AG04449 (cell line): ENCODE measurements around the gene OAT.

Source experiments
- CTCF ChIA-PET: fragments of 350-600 bp; formaldehyde crosslinking; extraction: SDS; loops from one replicate; lab custom pipeline; 2021; ENCODE audit warnings: antibody characterized with exemption; lab: Yijun Ruan, JAX
- POLR2A ChIA-PET: fragments of 400-600, 350-600 bp; formaldehyde crosslinking; extraction: SDS; loops from one replicate; lab custom pipeline; 2020; ENCODE audit warnings: antibody characterized with exemption, inconsistent platforms; lab: Yijun Ruan, JAX
- DNase-seq: peaks from one replicate; pipeline ENCODE4 v3.0.0-alpha.2; 2010; ENCODE audit warnings: low read depth, low spot score
- H3K4me3 ChIP-seq: 2 replicates; pipeline ENCODE4 v1.5.1; 2011; ENCODE audit warnings: low read depth, mild to moderate bottlenecking, control low read depth, low read length
- CTCF ChIP-seq: IDR thresholded peaks from one replicate; pipeline ENCODE4 v1.5.1; 2011; ENCODE audit warnings: mild to moderate bottlenecking, moderate library complexity, low read length, control low read depth, inconsistent platforms; ENCODE audit not compliant: insufficient read depth; ENCODE audit errors: missing control alignments

The OAT gene

DNA sequence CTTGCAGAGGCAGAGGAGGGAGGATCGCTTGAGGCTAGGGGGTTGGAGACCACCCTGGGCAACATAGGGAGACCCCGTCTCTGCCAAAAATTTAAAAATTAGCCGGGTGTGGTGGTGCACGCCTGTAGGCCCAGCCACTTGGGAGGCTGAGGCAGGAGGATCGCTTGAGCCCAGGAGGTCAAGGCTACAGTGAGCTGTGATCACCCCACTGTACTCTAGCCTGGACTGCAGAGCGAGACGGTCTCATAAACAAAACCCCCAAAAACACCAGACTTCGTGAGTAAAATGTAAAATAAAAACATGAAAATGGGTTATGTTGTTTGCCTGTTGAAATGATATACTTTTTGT, 43.6 kb upstream of the OAT start:
- ChIA-PET CTCF (interaction anchor here (1.0 to 1.2 kb wide), 2 partner anchors 34 to 283 kb away, joined by 3 read pairs; no protein-coding TSS in a partner anchor), POLR2A (interaction anchor here (0.5 to 0.8 kb wide), 2 partner anchors 43 to 1366 kb away, joined by 3 to 5 read pairs; partner anchors contain the start of gene OAT)
- DNase-seq: no peak

DNA sequence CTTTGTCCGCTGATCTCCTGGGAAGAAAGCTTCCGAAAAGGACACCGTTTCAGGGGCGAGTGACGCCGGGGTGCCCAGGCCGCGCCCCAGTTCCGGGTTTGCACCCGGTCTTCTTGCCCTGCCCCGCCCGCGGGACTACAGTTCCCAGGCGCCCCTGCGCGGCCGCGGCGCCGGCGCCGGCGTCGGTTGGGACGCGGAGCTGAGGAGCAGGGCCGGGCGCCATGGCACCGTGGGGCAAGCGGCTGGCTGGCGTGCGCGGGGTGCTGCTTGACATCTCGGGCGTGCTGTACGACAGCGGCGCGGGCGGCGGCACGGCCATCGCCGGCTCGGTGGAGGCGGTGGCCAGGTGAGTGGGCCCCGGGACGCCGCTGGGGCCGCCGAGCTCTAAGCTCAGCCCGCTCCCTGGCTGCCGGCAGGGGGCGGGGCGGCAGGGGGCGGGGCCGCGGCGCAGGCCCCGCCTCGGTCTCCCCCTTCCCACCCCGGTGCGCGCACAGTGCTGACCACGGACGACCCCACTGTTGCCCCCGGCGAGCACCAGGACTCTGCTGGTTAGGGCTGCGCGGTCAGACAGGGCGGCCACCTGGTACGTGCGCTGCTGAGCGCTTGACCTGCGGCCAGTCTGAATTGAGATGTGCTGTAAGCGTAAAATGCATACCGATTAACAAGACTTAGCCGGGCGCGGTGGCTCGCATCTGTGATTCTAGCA, 43.1 kb upstream of the OAT start, which contains the start of gene LHPP:
Gene LHPP, plus strand, starts transcription at position 182 of the 706 bp plus-strand sequence. Its CDS starts 40 bp downstream, at position 222.
- no peak for TF ChIP-seq CTCF
- ChIA-PET CTCF (interaction anchor here (0.7 to 1.4 kb wide), 5 partner anchors 26 to 283 kb away, joined by 3 to 4 read pairs (median 3); no protein-coding TSS in a partner anchor), POLR2A (interaction anchor here (0.5 to 0.8 kb wide), 2 partner anchors 43 to 1366 kb away, joined by 3 to 5 read pairs; partner anchors contain the start of gene OAT)
- peak within 1 kb of the TSS; percentile 81 for H3K4me3 ChIP-seq
- DNase-seq: no peak

More for the DNA sequence above, 43.6 kb upstream of the OAT start:
- no peak for TF ChIP-seq CTCF
- peak overlapping the region; percentile 81 for H3K4me3 ChIP-seq

DNA sequence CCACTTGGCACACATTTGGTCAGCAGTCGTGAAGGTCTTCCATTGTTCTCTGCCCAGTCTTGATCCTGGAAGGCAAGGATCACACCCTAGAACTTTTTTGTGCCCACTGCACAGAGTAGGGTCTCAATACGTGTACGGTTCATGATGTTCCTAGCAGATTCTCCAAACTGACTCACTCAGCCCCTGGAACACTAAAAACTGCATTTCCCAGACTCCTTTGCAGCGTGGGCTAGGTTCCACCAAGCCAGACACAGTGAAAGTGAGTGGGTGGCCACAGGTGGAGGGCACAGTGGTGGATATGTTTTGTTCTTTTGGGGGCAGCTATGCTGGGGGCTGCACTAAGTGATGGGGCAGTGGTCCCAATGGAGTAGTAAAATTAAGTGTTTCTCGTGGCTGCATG, 41.4 kb upstream of the OAT start:
- no peak for DNase-seq
- H3K4me3 ChIP-seq: no peak overlapping the region
- no peak for TF ChIP-seq CTCF
- ChIA-PET POLR2A (no interaction called here), CTCF (no interaction called here)

GRCh38 chr10:124459395-124459794, 40.7 kb upstream of the OAT start:
- POLR2A ChIA-PET: no interaction called here

DNA sequence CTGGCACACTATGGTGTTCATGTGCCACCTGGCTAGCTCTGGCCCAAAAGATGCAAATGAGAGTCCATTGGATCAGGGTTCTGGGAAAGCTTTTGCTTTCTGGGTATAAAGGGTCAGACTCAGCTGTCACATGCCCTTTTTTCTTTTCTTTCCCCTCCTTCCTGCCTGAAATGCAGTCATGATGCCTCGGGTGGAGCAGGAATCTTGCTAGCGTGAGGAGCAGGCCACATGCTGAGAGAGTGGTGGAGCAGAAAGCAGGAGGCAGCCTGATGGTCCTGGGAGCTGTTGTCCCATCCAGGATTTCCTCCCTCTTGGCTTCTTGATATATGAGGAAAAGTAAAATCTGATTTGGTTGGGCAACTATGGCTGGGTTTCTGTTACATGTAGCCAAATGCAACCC, 40.2 kb upstream of the OAT start:
- TF ChIP-seq CTCF: no peak
- ChIA-PET POLR2A (no interaction called here), CTCF (no interaction called here)
- H3K4me3 ChIP-seq: no peak overlapping the region
- no peak for DNase-seq

More at GRCh38 chr10:124459395-124459794, 40.7 kb upstream of the OAT start:
- no peak for DNase-seq
- TF ChIP-seq CTCF: no peak
- CTCF ChIA-PET: no interaction called here
- no peak overlapping the region for H3K4me3 ChIP-seq

DNA sequence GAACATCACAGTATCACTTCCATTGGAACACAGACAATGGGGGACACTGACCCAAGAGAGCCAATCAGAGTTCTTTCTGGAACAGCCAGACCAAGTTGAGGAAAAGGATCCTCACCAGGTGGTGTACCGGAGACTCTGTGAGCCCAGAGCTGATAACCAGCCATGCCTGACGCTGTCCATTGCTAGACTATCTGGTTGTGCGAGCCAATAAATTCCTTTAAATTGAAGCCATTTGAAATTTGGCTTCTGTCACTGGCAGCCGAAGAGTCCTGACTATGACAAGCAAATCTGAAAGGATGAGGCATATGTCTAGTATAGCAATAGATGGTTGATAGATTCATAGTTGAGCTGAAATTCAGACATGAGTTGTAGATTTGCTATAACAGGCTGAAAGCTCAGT, 39.8 kb upstream of the OAT start:
- DNase-seq: no peak
- H3K4me3 ChIP-seq: no peak overlapping the region
- no peak for TF ChIP-seq CTCF
- ChIA-PET CTCF (no interaction called here), POLR2A (no interaction called here)
